ENCODE results near the gene PDZD2. TPM values are rescaled to one million over a fixed set of nuclear protein-coding genes. Genes with fewer than 3 reads are reported as not detected.

PDZD2 gene
- total RNA-seq, 5 donors from 2014 or later (not counting 1 experiment from before 2014, with no cell fraction given) = 0.66 to 2.2 (median 1.2) TPM

DNA sequence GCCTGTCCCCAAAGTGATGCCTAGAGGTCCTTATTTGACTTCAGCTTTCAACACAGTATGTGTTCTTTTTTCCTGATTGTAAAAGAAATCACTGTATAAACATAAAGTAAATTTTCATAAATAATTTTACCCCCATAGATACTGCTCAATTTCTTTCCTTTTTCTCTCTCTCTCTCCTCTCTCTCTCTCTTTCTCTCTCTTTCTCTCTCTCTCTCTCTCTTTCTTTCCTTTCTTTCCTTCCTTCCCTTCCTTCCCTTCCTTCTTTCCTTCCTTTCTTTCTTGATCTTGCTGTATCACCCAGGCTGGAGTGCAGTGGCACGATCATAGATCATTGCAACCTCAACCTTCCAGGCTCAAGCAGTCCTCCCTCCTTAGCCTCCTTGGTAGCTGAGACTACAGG lies 64.8 kb downstream of the PDZD2 start:
- no peaks in the 10 kb centered on the region for H3K36me3 Mint-ChIP-seq
- H3K27me3 Mint-ChIP-seq = peaks cover 4 to 20% of the 10 kb centered on the region in 2 donors

GRCh38 chr5:31706186-31706585 lies 67.3 kb downstream of the PDZD2 start:
- Histone ChIP-seq H3K9me3 (no peaks in the 10 kb centered on the region), H3K4me3 (ENCODE audit: control insufficient read depth in 1 of 2, extremely low read depth in 1 of 2, low read length in 1 of 2) (no peak overlapping the region), H3K36me3 (ENCODE audit: control insufficient read depth in 2 of 2, extremely low read depth in 1 of 2, insufficient read depth in 1 of 2, low read length in 1 of 2) (no peaks in the 10 kb centered on the region), H3K27ac (ENCODE audit: low read length) (no peak overlapping the region), H3K4me1 (ENCODE audit: control insufficient read depth in 1 of 2, extremely low read depth in 1 of 2, insufficient read depth in 2 of 2, low read length in 2 of 2) (no peaks in the 10 kb centered on the region), H3K27me3 (replicated peaks in 1 of 2; ENCODE audit: control insufficient read depth in 2 of 2, extremely low read depth in 1 of 2, insufficient read depth in 2 of 2, low read length in 1 of 2) (peaks cover 0 to 3% of the 10 kb centered on the region in 2 experiments)
- no peaks in the 10 kb centered on the region for H3K36me3 Mint-ChIP-seq
- H3K9me3 Mint-ChIP-seq = no peaks in the 10 kb centered on the region
- H3K4me1 Mint-ChIP-seq = no peaks in the 10 kb centered on the region
- H3K4me3 Mint-ChIP-seq = no peak overlapping the region
- DNase-seq (no peak), ATAC-seq (replicated peaks in 1 of 4) (no peak)
- H3K27me3 Mint-ChIP-seq = peaks cover 0 to 8% of the 10 kb centered on the region in 2 donors
- no peak overlapping the region for H3K27ac Mint-ChIP-seq
- ChIA-PET CTCF (no interaction called here), POLR2A (no interaction called here)
- 78% methylated on average over 4 of the region's 4 CpGs for WGBS (ENCODE audit: insufficient coverage)

More for the DNA sequence above, 64.8 kb downstream of the PDZD2 start:
- H3K4me1 ChIP-seq (ENCODE audit: control insufficient read depth in 1 of 2, extremely low read depth in 1 of 2, insufficient read depth in 2 of 2, low read length in 2 of 2) = no peaks in the 10 kb centered on the region
- no peak for DNase-seq
- CTCF ChIA-PET = no interaction called here
- no peak for ATAC-seq (replicated peaks in 1 of 4)
- H3K9me3 ChIP-seq = no peaks in the 10 kb centered on the region
- Mint-ChIP-seq H3K9me3 (no peaks in the 10 kb centered on the region), H3K4me3 (no peak overlapping the region), H3K27ac (peak overlapping the region in 1 of 2 donors; percentile 6), H3K4me1 (no peaks in the 10 kb centered on the region)
- H3K4me3 ChIP-seq (ENCODE audit: control insufficient read depth in 1 of 2, extremely low read depth in 1 of 2, low read length in 1 of 2) = no peak overlapping the region
- H3K36me3 ChIP-seq (ENCODE audit: control insufficient read depth in 2 of 2, extremely low read depth in 1 of 2, insufficient read depth in 1 of 2, low read length in 1 of 2) = no peaks in the 10 kb centered on the region
- no peak overlapping the region for H3K27ac ChIP-seq (ENCODE audit: low read length)
- WGBS (ENCODE audit: insufficient coverage) = no CpG with 5 or more reads among the region's 1 CpG
- POLR2A ChIA-PET = no interaction called here
- peaks cover 0 to 7% of the 10 kb centered on the region in 2 experiments for H3K27me3 ChIP-seq (replicated peaks in 1 of 2; ENCODE audit: control insufficient read depth in 2 of 2, extremely low read depth in 1 of 2, insufficient read depth in 2 of 2, low read length in 1 of 2)

DNA sequence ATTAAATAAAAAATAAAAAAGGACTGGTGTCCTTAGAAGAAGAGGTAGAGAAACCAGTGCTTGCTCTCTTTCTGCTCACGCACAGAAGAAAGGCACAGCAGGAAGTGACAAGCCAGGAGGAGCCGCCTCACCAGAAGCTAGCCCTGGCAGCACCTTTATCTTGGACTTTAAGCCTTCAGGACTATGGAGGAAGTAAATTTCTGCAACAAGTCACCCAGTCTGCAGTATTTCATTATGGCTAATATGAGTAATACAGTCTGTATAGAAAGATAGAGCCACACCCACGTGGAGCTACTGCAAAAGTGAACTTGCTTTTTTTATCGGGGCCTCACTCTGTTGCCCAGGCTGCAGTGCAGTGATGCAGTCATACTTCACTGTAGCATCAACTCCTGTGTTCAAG lies 68.4 kb downstream of the PDZD2 start:
- peaks cover 0 to 3% of the 10 kb centered on the region in 2 experiments for H3K27me3 ChIP-seq (replicated peaks in 1 of 2; ENCODE audit: control insufficient read depth in 2 of 2, extremely low read depth in 1 of 2, insufficient read depth in 2 of 2, low read length in 1 of 2)
- H3K4me3 ChIP-seq (ENCODE audit: control insufficient read depth in 1 of 2, extremely low read depth in 1 of 2, low read length in 1 of 2) = no peak overlapping the region
- no peak overlapping the region for H3K27ac ChIP-seq (ENCODE audit: low read length)
- ChIA-PET POLR2A (no interaction called here), CTCF (interaction anchor here in 1 of 2 donors (0.6 kb wide), 1 partner anchor 229 kb away, joined by 3 read pairs; no protein-coding TSS in a partner anchor)
- peaks cover 0 to 7% of the 10 kb centered on the region in 2 donors for H3K27me3 Mint-ChIP-seq
- no peaks in the 10 kb centered on the region for H3K4me1 ChIP-seq (ENCODE audit: control insufficient read depth in 1 of 2, extremely low read depth in 1 of 2, insufficient read depth in 2 of 2, low read length in 2 of 2)
- no peak for ATAC-seq (replicated peaks in 1 of 4)
- H3K9me3 ChIP-seq = no peaks in the 10 kb centered on the region
- no peak overlapping the region for H3K27ac Mint-ChIP-seq
- H3K4me3 Mint-ChIP-seq = no peak overlapping the region
- 78% methylated on average over 3 of the region's 4 CpGs for WGBS (ENCODE audit: insufficient coverage)
- no peaks in the 10 kb centered on the region for H3K36me3 Mint-ChIP-seq
- no peaks in the 10 kb centered on the region for H3K4me1 Mint-ChIP-seq
- H3K9me3 Mint-ChIP-seq = no peaks in the 10 kb centered on the region
- no peaks in the 10 kb centered on the region for H3K36me3 ChIP-seq (ENCODE audit: control insufficient read depth in 2 of 2, extremely low read depth in 1 of 2, insufficient read depth in 1 of 2, low read length in 1 of 2)
- DNase-seq = no peak

DNA sequence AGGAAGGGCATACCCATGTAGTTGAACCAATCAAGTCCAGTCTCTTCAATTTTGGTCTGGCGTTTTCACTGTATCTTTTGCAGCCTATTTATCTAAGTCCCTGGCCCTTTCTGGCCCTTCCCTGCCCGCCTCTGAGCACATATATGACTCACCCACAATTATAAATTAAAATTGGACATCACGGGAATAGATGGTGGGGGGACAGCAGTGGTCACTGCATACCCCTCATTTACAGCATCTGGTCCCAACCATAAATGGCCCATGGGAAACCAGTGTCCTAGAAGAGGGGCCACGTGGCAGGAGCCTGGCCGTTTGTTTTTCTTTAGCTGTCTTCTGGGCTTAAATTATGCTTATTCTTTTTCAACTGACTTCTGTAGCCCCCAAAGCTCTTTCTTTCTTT lies 69.2 kb downstream of the PDZD2 start:
- no peaks in the 10 kb centered on the region for H3K36me3 Mint-ChIP-seq
- DNase-seq (no peak), ATAC-seq (replicated peaks in 1 of 4) (no peak)
- 80% methylated on average over 2 of the region's 5 CpGs for WGBS (ENCODE audit: insufficient coverage)
- no peak overlapping the region for H3K4me3 Mint-ChIP-seq
- POLR2A ChIA-PET = no interaction called here
- no peaks in the 10 kb centered on the region for H3K27me3 ChIP-seq (replicated peaks in 1 of 2; ENCODE audit: control insufficient read depth in 2 of 2, extremely low read depth in 1 of 2, insufficient read depth in 2 of 2, low read length in 1 of 2)
- H3K4me1 Mint-ChIP-seq = no peaks in the 10 kb centered on the region
- H3K4me1 ChIP-seq (ENCODE audit: control insufficient read depth in 1 of 2, extremely low read depth in 1 of 2, insufficient read depth in 2 of 2, low read length in 2 of 2) = no peaks in the 10 kb centered on the region
- no peak overlapping the region for H3K27ac Mint-ChIP-seq
- no peaks in the 10 kb centered on the region for H3K9me3 ChIP-seq
- CTCF ChIA-PET = interaction anchor here in 1 of 2 donors (0.5 kb wide), 1 partner anchor 69 kb away, joined by 5 read pairs; the partner anchor contains the start of gene PDZD2
- H3K36me3 ChIP-seq (ENCODE audit: control insufficient read depth in 2 of 2, extremely low read depth in 1 of 2, insufficient read depth in 1 of 2, low read length in 1 of 2) = no peaks in the 10 kb centered on the region
- H3K27ac ChIP-seq (ENCODE audit: low read length) = no peak overlapping the region
- H3K4me3 ChIP-seq (ENCODE audit: control insufficient read depth in 1 of 2, extremely low read depth in 1 of 2, low read length in 1 of 2) = no peak overlapping the region
- no peaks in the 10 kb centered on the region for H3K9me3 Mint-ChIP-seq
- peaks cover 0 to 4% of the 10 kb centered on the region in 2 donors for H3K27me3 Mint-ChIP-seq

- Histone ChIP-seq H3K4me3 (ENCODE audit: control insufficient read depth in 1 of 2, extremely low read depth in 1 of 2, low read length in 1 of 2) (no peak overlapping the region), H3K4me1 (ENCODE audit: control insufficient read depth in 1 of 2, extremely low read depth in 1 of 2, insufficient read depth in 2 of 2, low read length in 2 of 2) (no peaks in the 10 kb centered on the region), H3K27me3 (replicated peaks in 1 of 2; ENCODE audit: control insufficient read depth in 2 of 2, extremely low read depth in 1 of 2, insufficient read depth in 2 of 2, low read length in 1 of 2) (no peaks in the 10 kb centered on the region), H3K36me3 (ENCODE audit: control insufficient read depth in 2 of 2, extremely low read depth in 1 of 2, insufficient read depth in 1 of 2, low read length in 1 of 2) (no peaks in the 10 kb centered on the region), H3K9me3 (no peaks in the 10 kb centered on the region), H3K27ac (ENCODE audit: low read length) (no peak overlapping the region)
- no peaks in the 10 kb centered on the region for H3K4me1 Mint-ChIP-seq
- POLR2A ChIA-PET = no interaction called here
- H3K27me3 Mint-ChIP-seq = no peaks in the 10 kb centered on the region
- no peak for DNase-seq
- H3K9me3 Mint-ChIP-seq = no peaks in the 10 kb centered on the region
- H3K36me3 Mint-ChIP-seq = no peaks in the 10 kb centered on the region
- H3K4me3 Mint-ChIP-seq = no peak overlapping the region
- no peak overlapping the region for H3K27ac Mint-ChIP-seq
- CTCF ChIA-PET = no interaction called here
- ATAC-seq (replicated peaks in 1 of 4) = no peak
- WGBS (ENCODE audit: insufficient coverage) = 90% methylated on average over 3 of the region's 6 CpGs
These were observed 72.4 kb downstream of the PDZD2 start for GRCh38 chr5:31711363-31711762.

DNA sequence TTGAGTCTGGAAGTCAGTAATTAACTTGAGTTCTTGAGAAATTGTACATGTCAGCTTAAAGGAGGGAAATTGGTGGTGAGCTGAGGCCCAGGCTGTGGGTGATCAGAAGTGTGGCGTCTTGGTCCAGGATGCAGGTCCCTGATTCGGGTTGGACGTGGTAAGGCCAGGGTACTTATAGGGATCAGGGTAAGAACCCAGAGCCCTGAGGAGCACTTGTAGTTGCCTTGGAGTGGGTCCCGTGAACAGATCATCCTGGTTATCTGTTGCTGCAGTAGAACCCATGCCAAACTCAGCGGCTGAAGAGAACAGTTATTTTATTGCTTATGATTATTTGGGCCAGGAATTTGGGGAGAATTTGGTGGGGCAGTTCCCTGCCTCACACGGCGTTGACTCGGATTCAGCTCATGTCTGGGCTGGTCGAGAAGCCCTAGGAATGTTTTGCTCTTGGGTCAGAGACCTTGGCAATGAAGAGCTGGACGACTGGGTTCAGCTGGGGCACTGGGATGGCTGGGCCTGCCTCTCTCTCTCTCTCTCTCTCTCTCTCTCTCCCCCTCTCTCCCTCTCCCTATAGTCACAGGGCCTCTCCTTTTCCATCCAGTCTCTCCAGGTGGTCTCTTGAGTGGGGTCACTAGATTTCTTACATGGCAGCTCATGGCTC lies 73.1 kb downstream of the PDZD2 start:
- H3K27me3 ChIP-seq (replicated peaks in 1 of 2; ENCODE audit: control insufficient read depth in 2 of 2, extremely low read depth in 1 of 2, insufficient read depth in 2 of 2, low read length in 1 of 2) = no peaks in the 10 kb centered on the region
- H3K4me3 Mint-ChIP-seq = no peak overlapping the region
- H3K9me3 Mint-ChIP-seq = no peaks in the 10 kb centered on the region
- 87% methylated on average over 9 of the region's 10 CpGs for WGBS (ENCODE audit: insufficient coverage)
- no peak overlapping the region for H3K27ac ChIP-seq (ENCODE audit: low read length)
- H3K36me3 ChIP-seq (ENCODE audit: control insufficient read depth in 2 of 2, extremely low read depth in 1 of 2, insufficient read depth in 1 of 2, low read length in 1 of 2) = no peaks in the 10 kb centered on the region
- H3K27me3 Mint-ChIP-seq = no peaks in the 10 kb centered on the region
- ChIA-PET POLR2A (no interaction called here), CTCF (no interaction called here)
- H3K4me1 ChIP-seq (ENCODE audit: control insufficient read depth in 1 of 2, extremely low read depth in 1 of 2, insufficient read depth in 2 of 2, low read length in 2 of 2) = no peaks in the 10 kb centered on the region
- DNase-seq = no peak
- no peaks in the 10 kb centered on the region for H3K4me1 Mint-ChIP-seq
- no peak overlapping the region for H3K4me3 ChIP-seq (ENCODE audit: control insufficient read depth in 1 of 2, extremely low read depth in 1 of 2, low read length in 1 of 2)
- H3K36me3 Mint-ChIP-seq = no peaks in the 10 kb centered on the region
- H3K27ac Mint-ChIP-seq = no peak overlapping the region
- H3K9me3 ChIP-seq = no peaks in the 10 kb centered on the region
- ATAC-seq (replicated peaks in 1 of 4) = no peak

DNA sequence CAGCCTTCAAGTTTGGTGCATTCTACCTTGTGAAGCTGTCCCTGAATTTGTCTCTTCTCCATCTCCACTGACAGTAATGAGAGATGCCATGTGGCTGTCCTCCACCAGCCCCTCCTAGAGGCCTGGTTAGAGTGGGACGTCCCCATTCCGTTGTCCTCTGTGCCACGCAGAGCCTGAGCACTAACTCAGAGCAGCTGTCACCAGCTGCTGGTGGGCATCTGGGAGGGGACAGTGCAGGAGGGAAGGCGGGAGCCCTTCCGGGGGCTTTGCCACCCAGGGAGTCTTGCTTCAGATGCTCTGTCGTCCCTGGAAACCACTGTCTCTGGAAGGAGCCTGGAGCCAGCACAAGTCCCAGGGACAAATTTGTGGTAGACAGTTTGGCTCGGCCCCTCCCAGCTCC lies 78.6 kb downstream of the PDZD2 start:
- ChIA-PET CTCF (no interaction called here), POLR2A (no interaction called here)
- H3K4me3 Mint-ChIP-seq = no peak overlapping the region
- Histone ChIP-seq H3K27ac (ENCODE audit: low read length) (no peak overlapping the region), H3K4me3 (ENCODE audit: control insufficient read depth in 1 of 2, extremely low read depth in 1 of 2, low read length in 1 of 2) (no peak overlapping the region), H3K4me1 (ENCODE audit: control insufficient read depth in 1 of 2, extremely low read depth in 1 of 2, insufficient read depth in 2 of 2, low read length in 2 of 2) (no peaks in the 10 kb centered on the region), H3K9me3 (no peaks in the 10 kb centered on the region), H3K27me3 (replicated peaks in 1 of 2; ENCODE audit: control insufficient read depth in 2 of 2, extremely low read depth in 1 of 2, insufficient read depth in 2 of 2, low read length in 1 of 2) (no peaks in the 10 kb centered on the region), H3K36me3 (ENCODE audit: control insufficient read depth in 2 of 2, extremely low read depth in 1 of 2, insufficient read depth in 1 of 2, low read length in 1 of 2) (no peaks in the 10 kb centered on the region)
- DNase-seq (no peak), ATAC-seq (replicated peaks in 1 of 4) (no peak)
- no peaks in the 10 kb centered on the region for H3K27me3 Mint-ChIP-seq
- no peak overlapping the region for H3K27ac Mint-ChIP-seq
- no peaks in the 10 kb centered on the region for H3K4me1 Mint-ChIP-seq
- no peaks in the 10 kb centered on the region for H3K36me3 Mint-ChIP-seq
- 89% methylated on average over 5 of the region's 7 CpGs for WGBS (ENCODE audit: insufficient coverage)
- no peaks in the 10 kb centered on the region for H3K9me3 Mint-ChIP-seq

All from T-cell (primary cell).